Right cardiac atrium (tissue), 5 donors: ENCODE measurements around the gene AGAP1. TPM values are rescaled to one million over a fixed set of nuclear protein-coding genes. Genes with fewer than 3 reads are reported as not detected.
A peak's percentile ranks its signal among the peaks of the same experiment; 100 is the strongest.

Experiments used
- ATAC-seq, 2 donors: fragments of 200-7000 bp; cut with Tn5 transposase; one replicate each; pipeline versions ENCODE4 v1.8.0 to v1.9.1; 2020; ENCODE audit warnings: moderate library complexity in 2 of 2, mild to moderate bottlenecking in 1 of 2
- DNase-seq, 3 donors: peaks; one replicate each; pipeline ENCODE4 v3.0.0-alpha.2; 2020
- H3K27ac ChIP-seq: one replicate; pipeline ENCODE4 v1.5.1; 2013; ENCODE audit warnings: mild to moderate bottlenecking, low read length, control low read depth, moderate library complexity
- H3K27me3 ChIP-seq: one replicate; pipeline ENCODE4 v1.6.1; 2013; ENCODE audit not compliant: control insufficient read depth, insufficient read depth
- H3K4me1 ChIP-seq: one replicate; pipeline ENCODE4 v1.6.1; 2013; ENCODE audit warnings: low read length; ENCODE audit not compliant: control insufficient read depth, insufficient read depth
- H3K4me3 ChIP-seq: one replicate; pipeline ENCODE4 v1.5.1; 2013; ENCODE audit warnings: low read length, control low read depth
- H3K9me3 ChIP-seq: one replicate; pipeline ENCODE4 v1.6.1; 2013; ENCODE audit warnings: low read length; ENCODE audit not compliant: control insufficient read depth
- WGBS: extraction: QIAGEN DNeasy Blood & Tissue Kit; methylation state at CpG from one replicate; pipeline ENCODE4 v1.1.7; 2013; 5-methylcytosine and 5-hydroxymethylcytosine counted together
- intact Hi-C, 4 donors: fragments of 100-400 bp; cut with DNase I; formaldehyde crosslinking; loops; one replicate each; pipeline versions ENCODE4 v1.11.0 to v1.14.0; 2022 to 2023
- polyA plus RNA-seq: library from polyadenylated mRNA; stranded (reverse); fragments of 200-250 nt; gene quantifications from one replicate; pipeline ENCODE4 v1.2.3, GENCODE V29; 2013
- total RNA-seq, 4 donors: library from RNA; stranded (reverse); fragmentation: NEBNext Ultra II Directional; extraction: Animal tissue kit (Norgen Biotek cat#: 25700); gene quantifications; one replicate each; pipeline ENCODE4 v1.2.1, GENCODE V29; 2021
- donor health status: healthy with polysubstance abuse.
- donor health status: DM: no; HTN: yes; CAD: no.
- donor health status: DM: no; HTN: no; CAD: no.
- donor health status: DM: no; HTN: yes; CAD: no; lungs with severe emphysema.
- donor health status: DM: yes; HTN: yes; CAD: no.

The AGAP1 gene
- total and polyA plus RNA-seq, 5 donors, result 10.5 to 25.3 (median 22.6) TPM

DNA sequence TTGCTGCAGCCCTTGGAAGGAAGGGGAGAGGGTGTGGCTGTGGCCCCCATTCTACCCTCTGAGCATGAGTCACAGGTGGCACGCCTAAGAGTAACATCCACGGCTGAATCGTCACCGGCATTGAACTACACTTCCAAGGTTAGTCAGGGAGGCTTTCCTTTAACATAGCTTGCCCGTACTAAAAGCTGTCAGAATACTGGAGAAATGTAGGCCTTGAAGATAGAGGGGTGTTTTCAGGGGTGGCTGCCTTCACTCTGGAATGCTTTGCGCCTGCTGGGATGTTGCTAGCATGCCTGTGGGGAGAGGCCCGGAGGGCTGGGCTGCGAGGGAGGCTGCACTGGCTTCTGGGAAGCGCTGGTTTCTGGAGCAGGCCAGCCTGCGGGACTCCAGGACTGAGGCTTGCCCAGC lies 333.7 kb downstream of the AGAP1 start:
- no peaks in the 10 kb centered on the region for H3K9me3 ChIP-seq
- no peak for DNase-seq
- no peak overlapping the region for H3K27ac ChIP-seq
- no peaks in the 10 kb centered on the region for H3K27me3 ChIP-seq
- no peak overlapping the region for H3K4me3 ChIP-seq
- WGBS, result 90% methylated on average over 10 of the region's 10 CpGs
- no peaks in the 10 kb centered on the region for H3K4me1 ChIP-seq
- ATAC-seq, result no peak
- intact Hi-C loops, result no loop called here

DNA sequence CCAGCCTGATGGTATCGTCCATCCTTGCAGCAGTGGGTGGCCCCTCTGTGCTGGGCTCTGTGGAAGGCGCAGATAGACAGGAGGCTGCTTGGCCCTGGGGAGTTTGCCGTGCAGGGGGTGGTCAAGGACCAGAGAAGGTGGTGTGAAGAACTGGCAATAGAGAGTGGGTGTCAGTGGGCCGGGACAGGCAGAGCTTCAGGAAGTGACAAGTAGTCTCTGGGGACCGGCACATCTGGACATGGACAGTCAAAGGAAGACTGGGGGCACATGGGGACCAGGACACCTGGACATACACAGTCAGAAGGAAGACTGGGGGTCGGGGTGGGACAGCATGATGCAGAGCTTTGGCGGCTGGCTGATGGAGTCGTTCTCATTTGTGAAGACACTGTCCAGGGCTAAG lies 335.9 kb downstream of the AGAP1 start:
- ATAC-seq (no peak), DNase-seq (no peak)
- H3K4me1 ChIP-seq, result no peaks in the 10 kb centered on the region
- no peaks in the 10 kb centered on the region for H3K27me3 ChIP-seq
- no peak overlapping the region for H3K4me3 ChIP-seq
- 93% methylated on average over 8 of the region's 8 CpGs for WGBS
- intact Hi-C loops, result no loop called here
- H3K9me3 ChIP-seq, result no peaks in the 10 kb centered on the region
- no peak overlapping the region for H3K27ac ChIP-seq

DNA sequence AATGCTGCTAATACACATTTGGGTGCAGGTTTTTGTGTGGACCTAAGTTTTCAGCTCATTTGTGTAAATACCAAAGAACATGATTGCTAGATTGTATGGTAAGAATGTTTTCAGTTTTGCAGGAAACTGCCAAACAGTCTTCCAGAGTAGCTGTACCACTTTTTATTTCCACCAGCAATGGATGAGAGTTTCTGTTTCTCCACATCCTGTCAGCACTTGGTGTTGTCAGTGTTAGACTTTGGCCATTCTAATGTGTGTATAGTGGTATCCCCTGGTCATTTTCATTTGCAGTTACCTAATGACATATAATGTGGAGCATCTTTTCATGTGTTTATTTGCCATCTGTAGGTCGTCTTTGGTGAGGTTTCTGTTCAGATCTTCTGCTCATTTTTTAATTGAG lies 337.9 kb downstream of the AGAP1 start:
- H3K27ac ChIP-seq, result no peak overlapping the region
- WGBS, result 96% methylated on average over 1 of the region's 1 CpG
- H3K9me3 ChIP-seq, result no peaks in the 10 kb centered on the region
- intact Hi-C loops, result no loop called here
- no peaks in the 10 kb centered on the region for H3K27me3 ChIP-seq
- no peak overlapping the region for H3K4me3 ChIP-seq
- DNase-seq (no peak), ATAC-seq (no peak)
- H3K4me1 ChIP-seq, result no peaks in the 10 kb centered on the region

DNA sequence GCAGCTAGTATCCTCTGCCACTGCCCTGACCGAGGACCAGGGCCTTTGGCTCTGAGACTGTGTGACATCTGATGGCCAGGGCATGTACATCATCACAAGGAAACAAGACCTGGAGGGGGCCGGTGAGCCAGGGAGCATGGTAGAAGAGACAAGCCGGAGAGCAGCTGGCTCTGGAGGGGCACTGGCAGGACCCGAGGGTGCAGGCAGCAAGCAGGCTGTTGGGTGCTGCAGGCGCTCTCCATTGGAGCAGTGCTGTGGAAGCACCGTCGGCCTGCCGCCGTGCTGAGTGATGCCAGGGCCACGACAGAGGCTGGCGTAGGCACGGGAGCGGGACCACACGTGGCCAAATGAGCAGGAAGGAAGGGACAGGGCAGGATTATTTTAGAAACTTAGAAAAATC lies 339.1 kb downstream of the AGAP1 start:
- DNase-seq (no peak), ATAC-seq (no peak)
- H3K9me3 ChIP-seq, result no peaks in the 10 kb centered on the region
- H3K4me1 ChIP-seq, result no peaks in the 10 kb centered on the region
- 94% methylated on average over 14 of the region's 14 CpGs for WGBS
- intact Hi-C loops, result no loop called here
- no peaks in the 10 kb centered on the region for H3K27me3 ChIP-seq
- no peak overlapping the region for H3K4me3 ChIP-seq
- H3K27ac ChIP-seq, result no peak overlapping the region

DNA sequence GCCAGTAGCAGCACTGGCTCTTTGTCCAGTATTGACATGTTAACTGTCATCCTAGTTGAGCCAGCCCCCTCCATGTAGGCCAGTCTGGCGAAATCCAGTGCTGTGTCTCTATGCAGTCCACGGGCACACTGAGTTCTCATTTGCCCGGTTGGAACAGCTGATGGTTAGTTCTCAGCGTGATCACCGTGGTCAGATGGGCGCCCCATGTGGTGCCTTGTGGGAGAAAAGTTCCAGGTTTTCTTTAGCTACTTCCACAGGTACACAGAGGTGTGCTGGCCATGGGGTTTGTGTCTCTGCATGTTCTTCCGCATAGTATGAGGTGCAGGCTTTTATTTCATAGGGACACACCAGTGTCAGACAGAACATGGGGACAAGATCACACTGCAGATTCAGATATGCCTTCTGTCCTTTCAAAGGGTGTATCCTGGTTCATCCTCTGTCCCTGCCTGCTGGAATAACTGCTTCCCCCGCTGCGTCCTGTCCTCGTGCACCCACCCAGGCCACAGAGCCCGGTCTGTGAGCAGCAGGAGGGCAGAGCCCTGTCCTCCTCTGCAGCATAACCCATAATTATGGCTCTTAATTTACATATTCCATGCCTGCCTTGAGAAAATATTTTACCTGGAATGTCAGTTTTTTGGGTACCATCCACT lies 340.3 kb downstream of the AGAP1 start:
- H3K4me3 ChIP-seq, result no peak overlapping the region
- H3K9me3 ChIP-seq, result no peaks in the 10 kb centered on the region
- ATAC-seq, result no peak
- WGBS, result 95% methylated on average over 11 of the region's 11 CpGs
- H3K4me1 ChIP-seq, result no peaks in the 10 kb centered on the region
- intact Hi-C loops, result no loop called here
- no peak for DNase-seq
- H3K27ac ChIP-seq, result no peak overlapping the region
- no peaks in the 10 kb centered on the region for H3K27me3 ChIP-seq

DNA sequence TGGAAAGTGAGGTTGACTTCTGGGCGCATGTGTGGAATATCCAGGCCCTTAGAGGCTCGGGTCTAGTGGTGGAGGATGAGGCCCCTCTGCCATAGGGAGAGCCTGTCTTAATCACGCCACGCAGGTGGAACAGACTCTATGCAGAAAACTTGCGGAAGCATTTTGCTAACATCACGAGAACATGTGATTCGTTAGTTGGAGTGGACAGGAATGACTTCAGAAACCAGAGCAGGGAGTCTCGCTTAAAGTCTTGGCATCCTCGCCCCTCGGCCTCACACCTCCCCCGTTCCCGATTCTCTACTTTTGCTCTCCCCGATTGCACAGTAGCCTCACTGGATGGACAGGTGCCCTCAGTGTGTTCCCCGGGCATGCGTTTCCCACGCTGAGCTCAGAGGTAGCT lies 340.9 kb downstream of the AGAP1 start:
- H3K4me3 ChIP-seq, result no peak overlapping the region
- no peak overlapping the region for H3K27ac ChIP-seq
- no peak for DNase-seq
- intact Hi-C loops, result no loop called here
- H3K27me3 ChIP-seq, result no peaks in the 10 kb centered on the region
- no peak for ATAC-seq
- H3K4me1 ChIP-seq, result no peaks in the 10 kb centered on the region
- WGBS, result 95% methylated on average over 16 of the region's 16 CpGs
- H3K9me3 ChIP-seq, result no peaks in the 10 kb centered on the region

DNA sequence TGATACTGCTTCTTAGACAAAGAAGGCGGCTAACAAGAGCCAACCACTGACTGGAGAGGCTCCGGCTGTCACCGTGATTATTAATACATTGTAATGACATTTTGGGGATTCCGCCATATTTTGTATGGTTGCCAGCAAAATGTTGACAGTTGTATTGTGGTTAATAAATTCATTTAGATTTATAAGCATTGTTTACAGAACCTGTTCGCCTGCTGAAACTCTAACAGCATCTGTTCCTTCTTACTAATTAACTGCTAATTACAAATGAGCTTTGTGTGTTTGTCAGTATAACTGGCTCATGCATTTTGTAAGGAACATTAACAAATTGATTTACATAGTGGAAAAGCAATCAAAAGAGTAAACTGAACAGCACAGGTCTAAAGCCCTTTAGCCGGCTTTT lies 342.0 kb downstream of the AGAP1 start:
- Histone ChIP-seq H3K4me1 (no peaks in the 10 kb centered on the region), H3K4me3 (no peak overlapping the region), H3K9me3 (no peaks in the 10 kb centered on the region), H3K27me3 (no peaks in the 10 kb centered on the region), H3K27ac (no peak overlapping the region)
- no peak for DNase-seq
- intact Hi-C loops, result no loop called here
- ATAC-seq, result no peak
- WGBS, result 95% methylated on average over 6 of the region's 6 CpGs

DNA sequence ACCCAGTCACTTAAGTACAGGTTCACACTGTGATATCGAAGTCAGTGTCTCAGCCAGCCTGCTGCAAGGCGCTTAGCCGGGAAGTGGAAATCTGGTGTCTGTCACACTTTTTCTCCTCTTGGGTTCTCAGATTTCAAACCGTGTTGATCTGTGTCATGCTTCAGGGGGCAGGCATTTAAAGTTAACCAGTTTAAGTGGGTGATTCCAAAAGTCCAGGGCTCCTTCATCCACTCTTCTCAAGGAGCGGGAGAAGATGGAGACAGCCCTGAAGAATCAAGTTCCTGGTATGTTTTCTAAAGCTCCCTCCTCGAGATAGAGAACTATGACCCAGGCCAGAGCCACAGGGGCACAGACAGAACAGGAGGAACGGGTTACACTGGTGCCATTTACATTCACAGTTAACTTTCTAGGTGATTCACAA lies 342.7 kb downstream of the AGAP1 start:
- no peak overlapping the region for H3K27ac ChIP-seq
- no peaks in the 10 kb centered on the region for H3K4me1 ChIP-seq
- intact Hi-C loops, result no loop called here
- no peaks in the 10 kb centered on the region for H3K27me3 ChIP-seq
- 64% methylated on average over 7 of the region's 7 CpGs for WGBS
- H3K9me3 ChIP-seq, result no peaks in the 10 kb centered on the region
- ATAC-seq (peak in 1 of 2 donors; percentile 47), DNase-seq (no peak)
- H3K4me3 ChIP-seq, result no peak overlapping the region

DNA sequence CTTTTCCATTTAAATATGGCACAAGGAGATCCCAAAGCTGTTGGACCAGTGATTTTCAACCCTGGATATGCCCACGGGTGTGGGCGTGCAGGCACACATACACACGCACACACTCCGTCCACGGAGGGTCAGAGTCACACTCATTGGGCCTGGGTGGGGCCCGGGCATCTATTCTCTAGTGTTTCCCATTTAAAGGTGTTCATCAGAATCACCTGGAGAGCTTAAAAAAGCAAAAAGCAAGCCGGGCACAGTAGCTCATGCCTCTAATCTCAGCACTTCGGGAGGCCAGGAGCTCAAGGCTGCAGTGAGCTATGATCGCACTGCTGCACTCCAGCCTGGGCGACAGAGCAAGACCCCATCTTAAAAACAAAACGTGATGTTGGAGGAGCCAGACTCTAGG lies 345.4 kb downstream of the AGAP1 start:
- Histone ChIP-seq H3K4me1 (no peaks in the 10 kb centered on the region), H3K9me3 (no peaks in the 10 kb centered on the region), H3K4me3 (no peak overlapping the region), H3K27me3 (no peaks in the 10 kb centered on the region), H3K27ac (no peak overlapping the region)
- 93% methylated on average over 11 of the region's 11 CpGs for WGBS
- ATAC-seq (no peak), DNase-seq (no peak)
- intact Hi-C loops, result no loop called here

DNA sequence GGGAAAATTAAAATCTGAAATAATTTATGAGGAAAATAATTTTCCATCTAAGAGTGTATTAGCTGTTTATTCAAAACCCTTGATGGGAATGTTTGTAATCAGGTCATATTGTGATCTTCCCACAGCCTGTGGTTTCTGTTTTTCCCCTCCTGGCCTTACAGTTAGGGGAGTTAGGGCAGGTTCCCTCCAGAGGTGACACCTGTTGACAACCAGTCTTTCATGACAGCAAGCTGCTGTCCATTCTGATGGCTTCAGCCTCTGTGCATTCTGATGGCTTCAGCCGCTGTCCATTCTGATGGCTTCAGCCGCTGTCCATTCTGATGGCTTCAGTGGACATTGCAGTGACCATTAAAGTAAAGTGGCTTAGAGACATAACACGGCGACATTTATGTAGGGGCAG lies 346.1 kb downstream of the AGAP1 start:
- no peak for DNase-seq
- intact Hi-C loops, result no loop called here
- ATAC-seq, result no peak
- Histone ChIP-seq H3K27me3 (no peaks in the 10 kb centered on the region), H3K27ac (no peak overlapping the region), H3K9me3 (no peaks in the 10 kb centered on the region), H3K4me1 (no peaks in the 10 kb centered on the region), H3K4me3 (no peak overlapping the region)
- WGBS, result 97% methylated on average over 4 of the region's 4 CpGs

DNA sequence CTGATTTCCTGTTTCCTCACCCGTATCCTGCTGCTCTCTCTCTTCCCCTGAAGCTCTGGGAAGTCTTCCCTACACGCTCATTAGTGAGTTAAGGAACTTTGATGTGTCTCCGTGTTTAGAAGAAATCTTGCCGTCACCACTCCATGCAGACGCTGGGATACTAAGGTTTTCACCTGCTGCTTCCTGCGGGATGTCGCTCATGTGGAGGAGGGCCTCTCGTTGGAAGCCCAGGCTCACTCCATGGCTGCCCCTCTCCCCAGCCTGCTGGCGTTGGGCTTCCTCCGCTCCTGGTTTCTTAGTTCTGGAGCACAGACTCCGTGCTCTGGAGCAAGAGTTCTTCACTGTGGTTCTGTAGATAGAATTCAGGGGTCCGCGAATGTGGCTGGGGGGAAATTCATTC lies 348.0 kb downstream of the AGAP1 start:
- intact Hi-C loops, result no loop called here
- WGBS, result 89% methylated on average over 13 of the region's 13 CpGs
- no peaks in the 10 kb centered on the region for H3K27me3 ChIP-seq

DNA sequence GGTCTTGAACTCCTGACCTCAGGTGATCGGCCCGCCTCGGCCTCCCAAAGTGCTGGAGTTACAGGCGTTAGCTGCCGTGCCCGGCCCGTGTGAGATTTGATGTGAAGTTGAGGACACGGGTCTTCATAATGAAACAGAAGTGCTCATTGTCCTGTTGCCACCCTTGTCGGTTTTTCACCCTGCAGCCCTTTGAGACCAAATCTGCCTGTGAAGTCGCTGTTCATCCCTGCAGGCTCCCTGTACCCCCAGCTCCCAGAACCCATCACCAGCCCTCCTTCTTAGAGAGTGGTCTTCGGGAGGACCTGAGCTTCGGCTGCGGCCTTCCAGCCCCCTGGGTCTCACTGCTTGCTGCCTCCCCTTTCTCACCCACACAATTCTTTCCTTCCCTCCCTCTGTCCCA lies 349.1 kb downstream of the AGAP1 start:
- DNase-seq (no peak), ATAC-seq (no peak)
- 94% methylated on average over 13 of the region's 13 CpGs for WGBS
- no peaks in the 10 kb centered on the region for H3K4me1 ChIP-seq
- H3K27ac ChIP-seq, result no peak overlapping the region
- H3K9me3 ChIP-seq, result no peaks in the 10 kb centered on the region
- no peaks in the 10 kb centered on the region for H3K27me3 ChIP-seq
- intact Hi-C loops, result no loop called here
- H3K4me3 ChIP-seq, result no peak overlapping the region

More for the DNA sequence above, 348.0 kb downstream of the AGAP1 start:
- Histone ChIP-seq H3K4me3 (no peak overlapping the region), H3K9me3 (no peaks in the 10 kb centered on the region), H3K4me1 (no peaks in the 10 kb centered on the region), H3K27ac (no peak overlapping the region)
- no peak for ATAC-seq
- no peak for DNase-seq
